GM21526 (cell line): ENCODE measurements around the gene MAGEB3.

Source experiments
- ATAC-seq: cut with Tn5 transposase; IDR thresholded peaks from one replicate; pipeline ENCODE4 v1.9.1; 2021; ENCODE audit warnings: moderate library complexity; ENCODE audit not compliant: unreplicated experiment, low FRiP score

Gene MAGEB3

DNA sequence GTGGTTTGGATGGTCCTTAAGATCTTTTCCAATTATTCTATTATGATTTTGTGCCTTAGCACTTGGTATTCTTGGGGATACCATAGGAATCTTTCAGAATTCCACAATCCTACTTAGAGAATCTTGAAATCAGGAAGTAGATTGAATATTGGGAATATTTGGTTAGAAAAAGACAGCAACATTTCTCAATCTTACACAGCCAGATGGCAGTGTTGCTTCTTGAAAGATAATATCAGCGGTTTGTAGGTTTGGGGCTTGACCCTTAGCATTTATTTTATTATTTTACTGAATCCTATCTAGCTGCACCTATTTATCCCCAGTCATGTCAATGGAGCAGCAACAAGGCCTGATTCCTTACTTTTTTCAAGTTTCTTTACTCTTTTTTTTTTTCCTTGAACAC is 45.0 kb downstream of the MAGEB3 start:
- ATAC-seq: no peak

DNA sequence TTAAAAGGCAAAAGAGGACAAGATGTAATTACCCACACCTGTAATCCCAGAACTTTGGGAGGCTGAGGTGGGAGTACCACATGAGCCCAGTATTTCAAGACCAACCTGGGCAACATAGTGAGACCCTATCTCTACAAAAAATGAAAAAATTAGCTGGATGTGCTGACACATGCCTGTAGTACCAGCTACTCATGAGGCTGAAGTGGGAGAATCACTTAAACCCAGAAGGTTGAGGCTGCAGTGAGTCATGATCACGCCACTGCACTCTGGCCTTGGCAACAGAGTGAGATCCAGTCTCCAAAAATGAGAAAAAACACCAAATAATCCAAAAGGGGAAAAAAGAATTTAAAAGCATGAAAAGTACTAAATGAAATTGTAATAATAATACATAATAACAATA is 47.9 kb downstream of the MAGEB3 start:
- no peak for ATAC-seq

DNA sequence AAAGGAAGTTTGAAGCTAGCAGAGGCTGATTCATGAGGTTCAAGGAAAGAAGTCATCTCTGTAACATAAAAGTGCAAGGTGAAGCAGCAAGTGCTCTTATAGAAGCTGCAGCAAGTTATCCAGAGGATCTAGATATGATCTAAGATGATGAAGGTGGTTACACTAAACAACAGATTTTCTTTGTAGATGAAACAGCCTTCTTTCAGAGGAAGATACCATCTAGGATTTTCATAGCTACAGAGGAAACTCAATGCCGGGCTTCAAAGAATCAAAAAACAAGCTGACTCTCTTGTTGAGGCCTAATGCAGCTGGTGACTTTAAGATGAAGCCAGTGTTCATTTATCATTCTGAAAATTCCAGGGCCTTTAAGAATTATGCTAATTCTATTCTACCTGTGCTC is 50.0 kb downstream of the MAGEB3 start:
- no peak for ATAC-seq

DNA sequence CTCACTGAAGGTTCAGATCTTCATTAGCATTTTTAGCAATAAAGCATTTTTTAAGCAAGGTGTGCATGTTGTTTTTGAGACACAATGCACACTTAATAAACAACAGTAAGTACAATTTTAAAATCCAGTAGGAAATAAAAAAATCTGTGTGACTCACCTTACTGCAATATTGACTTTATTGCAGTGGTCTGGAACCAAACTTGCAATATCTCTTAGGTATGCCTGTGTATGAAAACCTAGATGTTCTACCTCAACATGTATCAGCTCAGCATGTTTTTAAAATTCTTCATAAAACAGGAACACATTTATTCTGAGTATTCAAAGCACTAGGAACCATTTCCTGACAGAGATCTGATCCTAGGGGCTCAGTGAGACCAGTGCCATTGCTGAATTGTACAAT is 52.1 kb downstream of the MAGEB3 start:
- no peak for ATAC-seq

DNA sequence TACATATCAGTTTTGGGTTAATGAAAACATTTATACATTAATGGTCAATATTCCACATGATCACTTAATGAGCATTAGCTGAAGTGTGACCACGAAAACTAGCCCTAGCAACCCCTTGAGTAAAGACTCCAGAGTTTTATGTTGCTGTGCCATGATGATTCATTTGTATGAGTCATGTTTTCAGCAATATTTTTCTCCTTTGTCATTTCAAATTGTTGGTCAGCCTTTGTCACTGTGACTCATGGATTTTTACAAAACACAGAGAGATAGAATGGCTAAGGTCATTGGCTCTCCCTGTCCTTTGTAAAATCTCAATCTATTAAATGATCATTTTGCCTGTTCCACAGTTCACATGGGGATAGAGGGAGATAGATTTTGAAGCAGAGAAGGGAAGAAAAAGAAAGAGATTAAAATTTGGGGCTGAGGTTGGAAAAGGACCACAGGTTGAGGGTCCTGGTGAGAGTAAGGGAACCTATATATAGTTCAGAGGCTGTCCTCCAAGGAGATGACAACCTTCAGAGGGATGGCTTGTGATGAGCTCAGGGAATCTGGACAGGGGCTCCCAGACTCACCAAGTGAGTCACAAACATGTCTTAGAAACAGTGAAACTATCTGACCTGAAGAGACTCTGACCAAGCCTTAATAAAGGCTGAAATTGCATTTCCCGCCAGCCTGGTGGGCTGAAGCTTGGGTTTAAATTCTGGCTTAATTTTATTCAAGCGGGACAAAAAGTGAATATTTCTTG is 53.2 kb downstream of the MAGEB3 start:
- no peak for ATAC-seq
